Cardiac septum (tissue), 1 donor: ENCODE results near the gene CROCC. TPM values are rescaled to one million over a fixed set of nuclear protein-coding genes. Genes with fewer than 3 reads are reported as not detected.
"Not testable (repeated sequence)": the region's sequence is repeated elsewhere in the genome, so short reads cannot be mapped to it uniquely, and the experiment has no call there.

Source experiments
- DNase-seq: peaks from one replicate; pipeline ENCODE4 v3.0.0-alpha.2; 2020; ENCODE audit warnings: low spot score
- intact Hi-C: fragments of 100-400 bp; cut with DNase I; formaldehyde crosslinking; loops from one replicate; pipeline ENCODE4 v1.14.0; 2022
- total RNA-seq: library from RNA; stranded (reverse); fragmentation: NEBNext Ultra II Directional; extraction: Animal tissue kit (Norgen Biotek cat#: 25700); gene quantifications from one replicate; pipeline ENCODE4 v1.2.1, GENCODE V29; 2021
- donor health status: DM: no; HTN: no; CAD: no.

Gene CROCC
- total RNA-seq, 1 donor from 2014 or later: 7.4 TPM

DNA sequence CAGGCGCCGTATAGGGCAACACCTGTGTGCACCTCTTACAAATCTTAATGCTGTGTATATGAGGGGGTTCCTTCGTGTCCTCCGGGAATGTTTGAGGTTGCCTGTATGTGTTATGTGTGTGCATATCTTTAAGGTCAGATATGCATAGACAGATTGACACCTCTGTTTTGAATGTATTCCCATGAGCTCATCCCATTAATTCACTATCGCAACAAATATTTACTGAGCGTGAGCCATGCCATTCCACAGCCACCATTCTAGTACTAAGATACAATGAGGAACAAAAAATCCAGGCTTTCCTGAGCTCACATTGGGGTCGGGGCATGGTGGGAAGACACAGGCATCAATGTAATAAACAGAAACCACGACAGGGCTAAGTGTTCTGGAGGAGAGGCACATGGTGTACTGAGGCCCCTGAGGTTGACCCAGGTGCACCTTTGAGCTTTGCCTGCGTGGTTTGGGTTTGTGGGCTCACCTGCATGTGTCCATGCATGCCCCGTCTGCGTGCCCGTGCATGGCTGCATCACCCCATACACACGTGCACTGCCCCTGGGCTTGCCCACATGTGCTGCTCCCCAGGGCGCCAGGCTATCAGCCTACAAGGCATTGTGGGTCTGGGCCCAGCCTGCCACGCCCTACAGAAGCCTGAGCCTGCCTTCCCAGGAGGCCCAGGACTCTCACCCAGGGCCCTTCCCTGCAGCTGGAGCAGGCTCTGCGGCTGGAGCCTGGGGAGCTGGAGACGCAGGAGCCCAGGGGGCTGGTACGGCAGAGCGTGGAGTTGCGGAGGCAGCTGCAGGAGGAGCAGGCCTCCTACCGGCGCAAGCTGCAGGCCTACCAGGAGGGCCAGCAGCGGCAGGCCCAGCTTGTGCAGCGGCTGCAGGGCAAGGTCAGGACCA, 7.7 kb downstream of the CROCC start:
- intact Hi-C loops, DNase-seq: not testable (repeated sequence)

DNA sequence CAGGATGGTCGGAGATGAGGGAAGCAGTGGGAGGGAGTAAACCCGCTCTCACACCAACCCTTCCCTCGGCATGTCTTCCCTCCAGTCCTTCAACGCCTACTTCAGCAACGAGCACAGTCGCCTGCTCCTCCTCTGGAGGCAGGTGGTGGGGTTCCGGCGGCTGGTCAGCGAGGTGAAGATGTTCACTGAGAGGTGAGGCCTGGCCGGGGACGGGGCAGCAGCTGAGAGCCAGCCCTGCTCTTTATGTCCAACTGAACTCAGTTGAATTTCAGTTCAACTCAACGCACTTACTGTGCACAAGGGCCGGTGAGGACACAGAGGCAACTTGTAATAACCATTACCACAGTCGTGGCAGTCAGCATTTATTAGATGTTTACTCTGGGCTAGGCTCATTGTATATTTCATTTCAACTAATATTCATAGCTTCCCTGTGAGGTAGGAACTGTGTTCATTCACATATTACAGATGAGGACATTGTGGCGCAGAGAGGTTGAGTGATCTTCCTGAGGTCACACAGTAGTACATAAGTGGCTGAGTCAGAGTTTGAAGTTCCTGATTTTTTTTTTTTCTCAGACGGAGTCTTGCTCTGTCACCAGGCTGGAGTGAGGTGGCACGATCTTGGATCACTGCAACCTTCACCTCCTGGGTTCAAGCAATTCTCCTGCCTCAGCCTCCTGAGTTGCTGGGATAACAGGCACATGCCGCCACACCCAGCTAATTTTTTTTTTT, 9.6 kb downstream of the CROCC start:
- DNase-seq, intact Hi-C loops: not testable (repeated sequence)

DNA sequence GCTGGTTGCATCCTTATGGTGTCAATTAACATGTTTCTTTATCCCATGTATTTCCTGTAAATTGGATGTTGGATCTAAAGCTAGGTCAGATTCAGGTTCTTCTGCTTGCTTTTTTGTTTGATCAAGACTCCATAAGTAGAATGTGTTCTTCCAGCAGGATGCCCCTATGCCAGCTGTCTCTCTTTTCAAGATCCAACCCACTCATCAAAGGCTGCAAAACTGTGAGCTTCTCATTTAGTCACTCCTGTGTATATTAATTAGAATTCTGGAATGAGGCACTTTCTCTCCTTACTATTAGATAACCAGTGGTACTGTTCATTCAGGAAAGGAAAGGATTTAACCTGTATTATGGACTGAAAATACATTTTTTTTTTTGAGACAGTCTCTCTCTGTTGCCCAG, 12.2 kb downstream of the CROCC start:
- intact Hi-C loops, DNase-seq: not testable (repeated sequence)

DNA sequence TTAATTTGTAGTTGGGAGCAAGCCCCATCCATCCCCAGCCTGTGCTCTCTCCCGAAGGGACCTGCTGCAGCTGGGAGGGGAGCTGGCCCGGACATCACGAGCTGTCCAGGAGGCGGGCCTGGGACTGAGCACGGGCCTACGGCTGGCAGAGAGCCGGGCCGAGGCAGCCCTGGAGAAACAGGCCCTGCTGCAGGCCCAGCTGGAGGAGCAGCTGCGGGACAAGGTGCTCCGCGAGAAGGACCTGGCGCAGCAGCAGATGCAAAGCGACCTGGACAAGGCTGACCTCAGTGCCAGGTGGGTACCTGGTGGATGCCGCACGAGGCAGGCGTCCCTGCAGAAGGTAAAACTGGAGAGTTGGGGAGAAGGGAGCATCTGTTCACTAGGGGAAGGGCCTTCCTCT, 14.8 kb downstream of the CROCC start:
- intact Hi-C loops, DNase-seq: not testable (repeated sequence)

DNA sequence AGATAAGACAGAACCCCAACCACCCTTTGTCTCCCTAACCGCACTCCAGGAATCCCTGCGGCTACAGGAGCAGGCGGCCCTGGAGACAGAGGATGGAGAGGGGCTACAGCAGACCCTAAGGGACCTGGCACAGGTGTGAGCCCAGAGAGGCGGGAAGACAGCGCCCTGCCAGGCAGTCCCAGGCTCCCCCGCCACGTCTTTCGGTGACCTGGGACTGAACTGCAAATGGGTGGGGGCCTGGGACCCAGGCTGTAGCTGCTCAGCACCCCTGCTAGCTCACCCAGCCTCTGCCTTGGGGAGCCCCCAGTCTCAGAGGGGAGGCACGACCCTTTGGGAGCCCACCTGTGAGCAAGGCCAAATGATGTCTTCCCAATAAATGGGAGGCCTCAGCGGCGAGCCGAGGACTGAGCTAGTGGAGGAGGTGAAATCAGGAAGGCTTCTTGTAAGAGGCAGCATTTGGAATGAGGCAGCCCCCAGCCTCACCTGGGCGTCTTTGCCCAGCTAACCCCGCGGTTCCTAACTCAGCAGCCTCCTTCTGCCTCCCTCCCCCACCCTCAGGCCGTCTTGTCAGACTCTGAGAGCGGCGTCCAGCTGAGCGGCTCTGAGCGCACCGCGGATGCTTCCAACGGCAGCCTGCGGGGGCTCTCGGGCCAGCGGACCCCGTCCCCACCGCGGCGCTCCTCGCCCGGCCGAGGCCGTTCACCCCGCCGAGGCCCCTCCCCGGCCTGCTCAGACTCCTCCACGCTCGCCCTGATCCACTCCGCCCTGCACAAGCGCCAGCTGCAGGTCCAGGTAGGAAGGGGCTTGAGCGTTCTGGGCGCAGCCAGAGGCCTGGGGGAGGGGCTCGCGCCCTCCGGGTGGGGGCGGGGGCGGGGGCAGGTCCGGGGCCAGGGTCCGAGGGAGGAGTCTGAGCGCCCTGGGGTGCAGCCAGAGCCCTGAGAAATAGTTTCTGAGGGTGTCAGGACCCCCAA, 16.9 kb downstream of the CROCC start:
- DNase-seq: no peak
- intact Hi-C loops: no loop called here

DNA sequence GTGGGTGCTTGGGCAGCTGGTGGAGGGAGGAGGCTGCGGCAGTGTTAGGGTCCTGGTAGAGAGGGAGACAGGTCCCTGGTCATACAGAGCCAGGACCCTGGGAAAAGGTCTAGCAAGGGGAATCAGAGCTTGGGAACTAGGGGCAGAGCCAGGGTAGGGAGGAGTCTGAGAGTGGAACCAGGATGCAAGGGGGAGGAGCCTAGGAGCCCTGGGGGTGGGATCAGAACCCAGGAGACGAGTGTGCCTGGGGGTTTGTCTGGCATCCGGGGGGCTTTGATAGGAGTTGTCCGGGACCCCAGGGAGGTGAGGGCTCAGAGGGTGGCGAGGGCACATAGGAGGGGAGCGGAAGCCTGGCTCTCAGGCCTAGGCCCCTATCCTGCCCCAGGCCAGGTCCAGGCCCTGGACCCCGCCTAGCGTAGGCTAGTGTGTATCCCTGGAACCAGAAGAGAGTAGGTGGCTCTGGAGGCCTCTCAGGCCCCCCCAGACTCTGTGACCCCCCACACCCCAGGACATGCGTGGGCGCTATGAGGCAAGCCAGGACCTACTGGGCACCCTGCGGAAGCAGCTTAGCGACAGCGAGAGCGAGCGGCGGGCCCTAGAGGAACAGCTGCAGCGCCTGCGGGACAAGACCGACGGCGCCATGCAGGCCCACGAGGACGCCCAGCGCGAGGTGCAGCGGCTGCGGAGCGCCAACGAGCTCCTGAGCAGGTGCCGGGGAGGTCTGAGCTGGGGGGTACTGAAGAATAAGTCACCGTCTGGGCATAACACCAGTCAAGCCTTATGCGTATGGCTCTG, 17.9 kb downstream of the CROCC start:
- DNase-seq, intact Hi-C loops: not testable (repeated sequence)

DNA sequence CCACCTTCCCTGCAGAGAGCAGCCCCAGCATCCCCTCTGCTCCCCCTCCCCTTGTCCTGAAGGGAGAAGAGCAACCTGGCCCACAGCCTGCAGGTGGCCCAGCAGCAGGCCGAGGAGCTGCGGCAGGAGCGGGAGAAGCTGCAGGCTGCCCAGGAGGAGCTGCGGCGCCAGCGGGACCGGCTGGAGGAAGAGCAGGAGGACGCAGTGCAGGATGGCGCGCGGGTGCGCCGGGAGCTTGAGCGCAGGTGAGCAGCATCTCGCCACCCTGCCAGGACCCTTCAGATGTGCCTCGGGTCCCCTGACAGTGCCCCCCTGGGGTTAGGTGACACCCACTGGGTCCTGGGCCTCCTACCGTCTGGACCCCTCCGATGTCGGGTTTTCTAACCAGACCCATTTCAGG, 22.3 kb downstream of the CROCC start:
- DNase-seq: no peak
- intact Hi-C loops: no loop called here

DNA sequence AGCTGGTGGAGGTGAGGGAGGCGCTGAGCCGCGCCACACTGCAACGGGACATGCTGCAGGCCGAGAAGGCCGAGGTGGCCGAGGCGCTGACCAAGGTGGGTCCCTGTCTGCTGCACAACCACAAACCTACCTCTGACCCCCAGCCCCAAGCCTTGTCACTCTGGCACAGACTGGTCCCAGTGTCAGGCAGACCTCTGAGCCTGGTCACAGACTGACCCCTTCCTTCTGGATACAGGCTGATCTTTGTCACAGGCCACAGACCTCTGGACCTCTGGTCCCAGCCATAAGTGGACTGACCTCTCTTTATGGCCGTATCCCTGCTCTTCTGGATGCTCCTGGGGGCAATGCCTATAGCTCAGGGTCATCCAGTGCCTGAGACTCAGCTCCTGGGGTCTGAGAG, 23.8 kb downstream of the CROCC start:
- intact Hi-C loops, DNase-seq: not testable (repeated sequence)

DNA sequence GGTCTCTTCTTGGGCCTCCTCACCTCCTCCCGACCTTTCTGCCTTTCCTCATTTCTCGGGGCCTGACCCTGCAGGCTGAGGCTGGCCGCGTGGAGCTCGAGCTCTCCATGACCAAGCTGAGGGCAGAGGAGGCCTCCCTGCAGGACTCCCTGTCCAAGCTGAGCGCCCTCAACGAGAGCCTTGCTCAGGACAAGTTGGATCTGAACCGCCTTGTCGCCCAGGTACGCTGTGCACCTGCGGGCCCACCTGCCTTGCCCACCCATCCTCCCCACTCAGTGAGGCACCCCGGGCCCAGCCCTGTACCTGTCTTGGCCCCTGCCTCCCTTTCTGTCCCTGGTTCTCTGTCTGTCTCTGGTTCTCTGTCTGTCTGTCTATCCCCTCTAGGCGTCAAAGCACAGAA, 24.5 kb downstream of the CROCC start:
- intact Hi-C loops: not testable (repeated sequence)

DNA sequence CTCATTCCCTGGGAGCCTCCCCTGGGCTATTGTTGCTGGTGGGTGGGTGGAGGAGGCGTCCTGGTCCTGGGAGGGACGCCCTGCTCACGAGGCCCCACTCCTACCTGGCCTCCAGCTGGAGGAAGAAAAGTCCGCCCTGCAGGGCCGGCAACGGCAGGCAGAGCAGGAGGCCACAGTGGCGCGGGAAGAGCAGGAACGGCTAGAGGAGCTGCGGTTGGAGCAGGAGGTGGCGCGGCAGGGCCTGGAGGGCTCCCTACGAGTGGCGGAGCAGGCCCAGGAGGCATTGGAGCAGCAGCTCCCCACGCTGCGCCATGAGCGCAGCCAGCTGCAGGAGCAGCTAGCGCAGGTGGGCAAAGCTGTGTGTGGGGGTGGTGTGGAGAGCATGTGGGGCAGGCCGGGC, 24.9 kb downstream of the CROCC start:
- no peak for DNase-seq

More for the DNA sequence above, 24.5 kb downstream of the CROCC start:
- not testable (repeated sequence) for DNase-seq

DNA sequence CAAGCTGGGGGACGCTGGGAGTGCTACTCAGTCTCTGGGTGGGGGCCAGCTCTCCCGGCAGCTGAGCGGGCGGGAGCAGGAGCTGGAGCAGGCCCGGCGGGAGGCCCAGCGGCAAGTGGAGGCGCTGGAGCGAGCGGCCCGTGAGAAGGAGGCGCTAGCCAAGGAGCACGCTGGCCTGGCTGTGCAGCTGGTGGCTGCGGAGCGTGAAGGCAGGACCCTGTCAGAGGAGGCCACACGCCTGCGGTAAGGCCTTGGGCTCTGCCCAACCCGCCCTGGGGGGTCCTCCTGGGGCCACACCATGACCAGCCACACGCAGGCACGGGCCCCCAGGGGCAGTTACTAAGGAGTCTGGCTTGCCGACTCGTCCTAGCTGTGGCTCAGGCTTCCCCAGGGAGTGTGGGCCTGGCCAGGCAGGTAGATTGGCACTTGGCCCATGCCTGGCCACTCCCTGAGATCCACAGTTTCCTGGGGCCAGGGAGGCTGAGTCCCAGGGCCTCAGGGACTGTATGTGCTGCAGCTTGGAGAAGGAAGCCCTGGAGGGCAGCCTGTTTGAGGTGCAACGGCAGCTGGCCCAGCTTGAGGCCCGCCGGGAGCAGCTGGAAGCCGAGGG, 26.7 kb downstream of the CROCC start:
- DNase-seq, intact Hi-C loops: not testable (repeated sequence)

More for the DNA sequence above, 24.9 kb downstream of the CROCC start:
- intact Hi-C loops: no loop called here

DNA sequence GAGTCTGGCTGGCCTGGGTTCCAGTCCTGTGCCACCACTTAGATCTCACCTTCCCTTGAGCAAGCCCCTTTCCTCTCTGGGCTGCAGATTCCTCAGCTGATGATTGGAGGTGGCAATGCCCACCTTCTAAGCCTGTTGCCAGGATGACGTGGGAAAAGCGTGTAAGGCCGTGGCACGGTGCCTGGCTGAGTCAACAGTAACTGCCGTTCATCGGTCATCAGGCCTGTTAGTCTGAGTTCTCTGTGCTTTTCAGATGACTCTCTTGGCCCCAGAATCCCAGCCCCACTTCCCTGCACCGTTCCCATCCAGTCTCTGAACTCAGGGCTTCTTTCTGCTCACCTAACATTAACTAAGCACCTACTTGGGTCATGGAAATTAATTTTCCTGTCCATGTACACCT, 27.3 kb downstream of the CROCC start:
- DNase-seq, intact Hi-C loops: not testable (repeated sequence)

DNA sequence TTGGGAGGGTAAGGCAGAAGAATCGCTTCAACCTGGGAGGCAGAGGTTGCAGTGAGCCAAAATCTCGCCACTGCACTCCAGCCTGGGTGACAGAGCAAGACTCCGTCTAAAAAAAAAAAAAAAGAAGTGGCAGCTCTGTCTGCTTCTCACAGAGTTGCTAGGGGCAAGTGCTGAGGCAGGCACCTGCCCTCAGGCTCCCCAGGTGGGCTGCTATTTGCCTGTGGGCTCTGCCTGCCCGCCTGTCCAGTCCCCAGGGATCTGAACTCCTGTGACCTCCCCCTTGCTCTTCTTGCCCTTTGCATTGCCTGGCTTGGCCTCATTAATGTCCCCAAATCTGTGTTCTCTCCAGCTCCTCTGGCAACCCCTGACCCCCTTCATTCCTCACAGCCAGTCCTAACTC, 30.6 kb downstream of the CROCC start:
- DNase-seq, intact Hi-C loops: not testable (repeated sequence)

DNA sequence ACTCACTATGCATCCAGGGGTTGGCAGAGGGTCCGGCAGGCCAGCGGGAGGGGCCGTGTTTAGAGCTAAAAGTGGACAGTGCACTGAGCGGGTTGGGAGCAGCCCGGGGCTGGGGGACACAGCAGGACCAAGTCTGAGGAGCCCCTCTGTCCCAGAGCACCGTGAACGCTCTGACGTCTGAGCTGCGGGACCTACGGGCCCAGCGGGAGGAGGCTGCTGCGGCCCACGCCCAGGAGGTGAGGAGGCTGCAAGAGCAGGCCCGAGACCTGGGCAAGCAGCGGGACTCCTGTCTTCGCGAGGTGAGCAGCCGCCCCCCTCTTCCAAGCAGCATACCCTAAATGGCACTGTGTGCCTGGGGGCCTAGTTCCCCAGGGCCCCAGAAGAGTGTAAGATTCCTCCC, 32.8 kb downstream of the CROCC start:
- intact Hi-C loops: no loop called here

DNA sequence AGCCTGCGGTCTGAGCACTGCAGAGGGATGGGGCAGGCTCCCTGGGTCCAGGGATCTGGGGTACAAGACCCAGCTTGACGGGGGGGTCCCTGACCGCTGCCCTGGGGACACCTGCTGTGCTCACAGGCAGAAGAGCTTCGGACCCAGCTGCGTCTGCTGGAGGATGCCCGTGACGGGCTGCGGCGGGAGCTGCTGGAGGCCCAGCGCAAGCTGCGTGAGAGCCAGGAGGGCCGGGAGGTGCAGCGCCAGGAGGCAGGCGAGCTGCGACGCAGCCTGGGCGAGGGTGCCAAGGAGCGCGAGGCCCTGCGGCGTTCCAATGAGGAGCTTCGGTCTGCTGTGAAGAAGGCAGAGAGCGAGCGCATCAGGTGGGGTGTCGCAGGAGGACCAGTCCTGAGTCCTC, 33.5 kb downstream of the CROCC start:
- no peak for DNase-seq
- intact Hi-C loops: no loop called here

More for the DNA sequence above, 32.8 kb downstream of the CROCC start:
- no peak for DNase-seq

DNA sequence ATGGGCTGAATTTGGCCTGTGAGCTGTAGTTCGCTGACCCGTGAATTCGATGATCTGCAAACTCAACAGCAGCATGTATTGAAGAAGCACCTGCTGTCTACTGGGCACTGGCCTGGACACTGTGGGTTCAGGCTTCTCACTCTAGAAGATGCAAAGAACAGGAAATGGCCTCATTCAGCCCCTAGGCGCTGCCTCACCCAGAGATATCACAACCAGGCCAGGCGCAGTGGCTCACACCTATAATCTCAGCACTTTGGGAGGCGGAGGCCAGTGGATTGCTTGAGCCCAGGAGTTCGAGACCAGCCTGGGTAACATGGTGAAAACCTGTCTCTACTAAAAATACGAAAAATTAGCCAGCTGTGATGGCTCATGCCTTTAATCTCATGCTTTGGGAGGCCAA, 35.0 kb downstream of the CROCC start:
- intact Hi-C loops: no loop called here
- no peak for DNase-seq

DNA sequence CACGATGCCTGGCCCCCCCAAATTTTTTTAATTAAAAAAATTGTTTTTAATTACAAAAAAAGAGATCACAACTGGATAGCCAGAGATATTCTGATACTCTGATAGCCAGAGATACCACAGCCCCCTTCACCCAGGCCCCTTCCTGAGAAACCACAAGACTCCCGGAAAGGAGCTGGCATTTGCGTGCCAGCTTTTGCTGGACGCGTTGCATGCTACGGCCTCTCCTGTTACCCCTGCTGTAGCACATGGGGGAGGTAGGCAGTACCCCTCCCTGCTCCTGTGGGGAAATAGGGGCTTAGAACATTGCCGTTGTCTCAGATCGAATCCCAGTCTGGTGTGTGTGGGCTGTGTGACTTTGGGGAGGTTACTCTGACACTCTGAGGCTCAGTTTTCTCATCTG, 36.0 kb downstream of the CROCC start:
- intact Hi-C loops: no loop called here

DNA sequence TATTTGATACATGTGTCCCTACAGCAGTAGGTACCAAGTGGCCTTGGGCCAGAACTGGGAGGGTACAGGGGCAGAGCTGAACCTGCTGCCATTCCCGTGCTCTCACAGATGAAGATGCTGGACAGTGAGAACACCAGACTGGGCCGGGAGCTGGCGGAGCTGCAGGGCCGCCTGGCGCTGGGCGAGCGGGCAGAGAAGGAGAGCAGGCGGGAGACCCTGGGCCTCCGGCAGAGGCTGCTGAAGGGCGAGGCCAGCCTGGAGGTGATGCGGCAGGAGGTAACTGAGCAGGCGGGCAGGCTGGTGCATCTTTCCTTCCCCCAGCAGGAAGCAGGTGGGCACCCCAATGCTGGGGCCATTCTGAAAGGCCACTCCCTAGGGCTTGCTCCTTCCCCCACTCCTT, 36.7 kb downstream of the CROCC start:
- DNase-seq: no peak
- intact Hi-C loops: no loop called here

More for the DNA sequence above, 36.0 kb downstream of the CROCC start:
- DNase-seq: no peak
